Stimulated activated CD4-positive, alpha-beta T cell treated with anti-CD3 and anti-CD28 coated beads, Interleukin-15, amount 100 ng/mL, for 1 hour (primary cell): ENCODE data around the gene PLPPR3.

Experiments used
- DNase-seq, 2 donors: peaks; one replicate each; pipeline ENCODE4 v3.0.0-alpha.2; 2020; ENCODE audit warnings: low read depth in 1 of 2, low spot score in 1 of 2

Gene PLPPR3

DNA sequence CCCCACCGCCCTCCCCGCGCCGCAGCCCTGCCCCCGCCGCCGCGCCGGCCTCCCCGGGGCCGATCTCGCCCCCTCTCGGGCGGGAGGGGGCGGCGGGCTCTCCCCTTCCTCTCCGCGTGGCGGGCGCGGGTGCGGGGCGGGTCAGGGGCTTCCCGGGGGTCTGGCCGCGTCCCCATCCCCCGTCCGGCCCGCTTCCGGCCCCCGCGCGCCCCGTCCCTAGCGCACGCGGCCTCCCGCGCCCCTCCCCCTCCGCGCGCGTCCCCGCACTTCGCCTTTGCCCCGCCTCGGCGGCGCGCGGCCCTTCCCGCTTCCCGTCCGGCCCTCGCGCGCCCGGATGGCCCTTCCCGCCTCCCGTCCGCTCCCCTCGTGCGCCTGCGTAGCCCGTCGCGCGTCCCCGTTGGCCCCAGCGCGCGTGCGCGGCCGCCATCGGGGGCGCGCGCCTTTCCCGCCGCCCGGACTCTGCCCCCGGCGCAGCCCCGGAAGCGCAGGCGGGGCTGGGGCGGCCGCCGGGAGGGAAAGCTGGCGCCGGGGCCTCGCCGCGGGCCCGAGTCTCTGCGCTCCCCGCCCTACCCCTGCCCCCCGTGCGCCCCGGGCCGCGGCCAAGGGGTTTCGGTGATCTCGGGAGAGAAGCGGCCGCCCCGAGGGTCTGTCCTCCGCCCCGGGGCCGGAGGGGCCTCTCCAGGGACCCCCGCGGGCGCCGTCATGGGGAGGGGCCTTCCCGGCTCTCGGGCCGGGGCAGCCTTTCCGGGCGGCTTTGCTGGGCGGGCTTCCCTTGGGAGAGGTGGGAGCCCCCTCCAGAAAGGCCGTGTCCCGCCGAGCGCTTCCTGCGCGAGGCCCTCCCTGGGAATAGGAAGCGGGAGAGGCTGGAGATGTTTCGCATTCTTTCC lies 24.0 kb downstream of the PLPPR3 start:
- DNase-seq = peak; percentile 77 to 81

DNA sequence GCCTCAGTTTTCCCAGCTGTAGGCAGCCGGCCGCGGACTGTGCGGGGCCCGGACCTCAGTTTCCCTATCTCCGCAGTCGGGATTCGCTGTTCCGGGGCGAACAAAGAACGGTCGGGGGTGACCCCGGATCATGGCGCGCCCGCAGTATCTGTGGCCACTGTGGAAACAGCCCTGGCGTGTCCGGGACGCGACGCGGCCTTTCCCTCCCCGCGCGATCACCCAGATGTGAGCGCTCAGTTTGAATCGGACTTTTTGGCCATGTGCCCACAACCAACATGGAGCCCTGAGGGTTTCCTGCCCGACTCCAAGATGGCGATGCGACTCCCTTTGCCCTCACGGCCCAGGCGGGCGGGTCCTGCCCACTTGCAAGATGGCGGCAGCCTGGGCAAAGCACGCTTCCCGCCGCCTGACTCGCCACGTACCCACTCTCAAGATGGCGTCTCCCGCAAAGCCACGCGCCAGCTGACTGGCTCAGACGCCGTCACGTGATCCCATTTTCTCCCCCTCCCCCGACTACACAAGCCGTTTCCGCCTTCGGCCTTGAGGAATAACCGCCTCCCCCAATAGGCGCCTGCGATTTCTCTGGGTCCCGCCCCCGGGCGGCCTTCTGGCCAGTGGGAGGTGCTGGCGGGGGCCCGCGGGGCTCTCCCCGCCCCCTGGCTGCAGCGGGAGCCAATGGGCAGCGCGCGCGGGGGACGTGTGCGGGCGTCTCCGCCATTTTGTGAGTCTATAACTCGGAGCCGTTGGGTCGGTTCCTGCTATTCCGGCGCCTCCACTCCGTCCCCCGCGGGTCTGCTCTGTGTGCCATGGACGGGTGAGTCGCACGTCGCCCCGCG lies 24.8 kb downstream of the PLPPR3 start, which contains the start of gene PTBP1:
TSS of gene PTBP1 (plus strand) at position 761 of the 836 bp plus-strand sequence. CDS start at position 807, 46 bp downstream.
- peak; percentile 96 to 99 for DNase-seq

DNA sequence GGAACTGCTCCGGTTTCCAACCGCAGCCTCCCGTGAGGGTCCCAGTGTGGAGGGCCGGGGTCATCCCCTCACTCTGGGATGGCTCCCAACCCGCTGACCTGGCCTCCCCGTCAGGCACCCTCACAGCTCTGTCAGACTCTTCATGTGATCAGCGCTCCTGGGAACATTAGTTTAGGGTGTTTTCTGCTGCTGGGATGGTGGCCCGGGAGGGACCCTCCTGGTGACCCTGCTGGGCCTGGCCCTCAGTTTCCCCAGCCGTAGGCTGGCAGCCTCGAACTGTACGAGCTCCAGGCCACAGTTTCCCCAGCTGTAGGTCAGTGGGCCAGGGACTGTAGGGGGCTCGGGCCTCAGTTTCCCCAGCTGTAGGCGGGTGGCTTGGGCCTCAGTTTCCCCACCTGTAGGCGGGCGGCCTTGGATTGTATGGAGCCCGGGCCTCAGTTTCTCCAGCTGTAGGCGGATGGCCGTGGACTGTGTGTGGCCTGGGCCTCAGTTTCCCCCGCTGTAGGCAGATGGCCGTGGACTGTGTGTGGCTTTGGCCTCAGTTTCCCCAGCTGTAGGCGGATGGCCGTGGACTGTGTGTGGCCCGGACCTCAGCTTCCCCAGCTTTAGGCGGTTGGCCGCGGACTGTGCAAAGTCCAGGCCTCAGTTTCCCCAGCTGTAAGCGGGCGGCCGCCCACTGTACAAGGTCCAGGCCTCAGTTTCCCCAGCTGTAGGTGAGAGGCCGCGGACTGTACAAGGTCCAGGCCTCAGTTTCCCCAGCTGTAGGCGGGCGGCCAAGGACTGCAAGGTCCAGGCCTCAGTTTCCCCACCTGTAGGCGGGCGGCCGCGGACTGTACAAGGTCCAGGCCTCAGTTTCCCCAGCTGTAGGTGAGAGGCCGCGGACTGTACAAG lies 25.8 kb downstream of the PLPPR3 start:
- no peak for DNase-seq

DNA sequence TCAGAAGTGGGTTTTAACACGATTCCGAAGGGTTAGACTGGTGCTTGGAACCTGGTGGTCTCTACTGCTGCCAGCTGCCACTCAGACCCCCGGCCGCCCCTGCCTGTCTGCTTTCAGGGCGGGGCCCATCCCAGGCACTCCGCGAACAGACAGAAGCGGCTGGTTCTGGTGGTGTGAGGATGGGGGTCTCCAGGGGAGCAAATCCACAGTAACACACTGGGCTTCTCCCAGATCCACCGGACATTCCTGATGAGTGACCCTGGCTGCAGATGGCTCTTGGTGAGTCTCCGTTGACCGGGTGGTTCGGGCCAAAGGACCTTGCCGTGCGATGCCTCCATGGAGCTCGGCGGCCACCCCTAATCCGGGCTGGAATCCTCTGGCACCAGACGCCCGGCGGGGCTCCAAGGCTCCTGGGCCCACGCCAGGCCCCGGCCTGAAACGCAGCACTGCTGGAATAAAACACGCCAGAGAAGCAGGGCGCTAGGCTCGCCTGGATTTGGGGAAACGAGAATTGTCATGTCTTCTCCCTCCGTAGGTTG lies 26.6 kb downstream of the PLPPR3 start:
- no peak for DNase-seq

DNA sequence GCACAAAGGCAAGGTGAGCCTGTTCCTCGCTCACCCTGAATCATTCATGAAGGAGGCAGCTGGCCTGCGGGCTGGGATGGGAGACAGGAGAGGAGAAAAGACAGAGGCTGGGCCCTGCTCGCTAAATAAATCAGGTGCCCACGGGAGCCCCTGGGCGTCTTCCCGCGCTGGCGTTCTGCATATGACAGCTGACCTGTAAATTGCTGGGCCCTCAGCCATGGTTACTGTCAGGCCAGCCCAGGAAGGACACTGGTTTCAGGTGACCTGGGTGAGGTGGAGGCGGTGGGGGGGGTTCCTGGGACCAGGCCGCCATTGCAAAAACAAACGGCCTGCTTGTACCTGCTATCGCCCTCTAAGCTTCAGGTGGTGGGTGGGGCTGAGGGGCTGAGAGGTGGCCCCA lies 27.9 kb downstream of the PLPPR3 start:
- DNase-seq = no peak

DNA sequence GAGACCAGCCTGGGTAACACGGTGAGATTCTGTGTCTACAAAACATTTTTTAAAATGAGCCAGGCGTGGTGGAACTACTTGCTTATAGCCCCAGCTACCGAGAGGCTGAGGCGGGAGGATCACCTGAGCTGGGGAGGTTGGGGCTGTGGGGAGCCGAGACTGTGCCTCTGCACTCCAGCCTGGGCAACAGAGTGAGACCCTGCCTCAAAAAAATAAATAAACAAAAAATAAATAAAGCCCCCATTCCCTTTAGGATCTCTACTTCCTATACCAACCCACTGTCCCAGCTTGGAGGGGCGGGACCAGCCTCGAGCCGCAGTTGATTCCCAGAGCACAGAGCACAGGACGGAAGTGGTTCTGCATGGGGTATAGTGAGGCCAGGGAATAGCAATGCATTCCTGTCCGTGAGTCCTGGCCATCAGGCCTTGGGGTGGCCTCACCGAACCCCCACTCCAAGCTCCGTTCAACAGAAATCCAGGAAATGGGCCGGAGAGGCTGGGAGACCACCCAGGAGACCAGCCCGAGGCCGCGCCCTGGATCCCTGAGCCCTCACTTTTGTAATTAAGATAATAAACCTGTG lies 29.4 kb downstream of the PLPPR3 start:
- DNase-seq = no peak

DNA sequence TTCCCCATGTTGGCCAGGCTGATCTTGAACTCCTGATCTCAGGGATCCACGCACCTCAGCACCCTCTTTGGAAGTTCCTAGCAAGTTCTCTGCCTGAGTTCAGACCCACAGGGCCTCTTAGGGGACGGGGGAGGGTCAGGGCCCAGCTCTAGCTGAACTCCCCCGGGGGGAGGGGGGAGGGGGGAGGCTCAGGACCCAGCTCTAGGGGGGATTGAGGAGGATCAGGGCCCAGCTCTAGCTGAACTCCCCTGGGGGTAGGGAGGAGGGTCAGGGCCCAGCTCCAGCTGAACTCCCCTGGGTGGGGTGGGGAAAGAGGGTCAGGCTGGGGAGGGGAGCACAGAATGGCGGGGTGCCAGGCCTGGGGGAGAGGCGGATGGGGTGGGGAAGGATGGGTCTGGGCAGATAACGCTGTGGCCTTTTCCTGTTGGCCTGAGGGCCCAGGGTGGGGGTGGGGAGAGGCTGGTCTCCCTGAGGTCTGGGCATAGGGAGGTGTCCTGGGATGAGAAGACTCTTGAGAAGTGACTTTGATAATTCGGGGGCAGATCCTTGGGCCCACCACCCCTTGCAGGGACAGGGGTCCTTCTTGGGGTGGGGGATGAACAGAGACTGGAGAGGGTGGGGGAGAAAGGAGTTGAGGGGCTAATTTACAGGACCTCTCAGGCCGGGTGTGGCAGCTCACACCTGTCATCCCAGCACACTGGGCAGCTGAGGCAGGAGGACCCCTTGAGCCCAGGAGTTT lies 30.0 kb downstream of the PLPPR3 start:
- no peak for DNase-seq

DNA sequence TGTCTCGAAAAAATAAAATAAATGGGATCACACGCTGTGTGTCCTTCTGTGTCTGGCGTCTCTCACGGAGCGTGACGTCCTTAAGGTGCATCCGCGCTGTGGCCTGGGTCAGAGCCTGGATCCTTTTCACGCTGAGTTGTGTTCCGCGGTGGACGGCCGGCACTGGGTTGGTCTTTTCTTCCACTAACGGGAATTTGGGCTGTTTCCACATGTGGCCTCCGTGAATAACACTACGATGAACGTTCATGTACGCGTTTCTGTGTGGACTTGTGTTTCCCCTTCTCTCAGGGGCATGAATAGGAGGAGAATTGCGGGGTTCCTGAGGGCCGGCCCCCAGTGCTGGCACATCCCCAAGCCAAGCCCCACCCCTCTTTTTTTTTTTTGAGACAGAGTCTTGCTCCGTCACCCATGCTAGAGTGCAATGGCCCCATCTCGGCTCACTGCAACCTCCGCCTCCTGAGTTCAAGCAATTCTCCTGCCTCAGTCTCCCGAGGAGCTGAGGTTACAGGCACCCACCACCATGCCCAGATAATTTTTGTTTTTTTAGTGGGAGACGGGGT lies 30.7 kb downstream of the PLPPR3 start:
- DNase-seq = no peak

DNA sequence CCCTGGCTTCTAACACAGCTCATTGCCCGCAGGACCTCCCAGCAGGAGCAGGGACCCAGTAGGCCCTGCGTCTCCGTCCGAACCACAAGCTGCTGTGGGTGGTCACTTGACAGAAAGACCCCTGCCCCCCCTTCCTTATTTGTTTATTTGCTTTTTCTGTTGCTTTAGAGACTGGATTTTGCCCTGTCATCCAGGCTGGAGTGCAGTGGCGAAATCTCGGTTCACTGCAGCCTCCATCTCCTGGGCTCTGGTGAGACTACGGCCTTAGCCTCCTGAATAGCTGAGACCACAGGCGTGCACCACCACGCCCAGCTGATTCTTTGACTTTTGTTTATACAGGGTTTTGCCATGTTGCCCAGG lies 32.1 kb downstream of the PLPPR3 start:
- no peak for DNase-seq

DNA sequence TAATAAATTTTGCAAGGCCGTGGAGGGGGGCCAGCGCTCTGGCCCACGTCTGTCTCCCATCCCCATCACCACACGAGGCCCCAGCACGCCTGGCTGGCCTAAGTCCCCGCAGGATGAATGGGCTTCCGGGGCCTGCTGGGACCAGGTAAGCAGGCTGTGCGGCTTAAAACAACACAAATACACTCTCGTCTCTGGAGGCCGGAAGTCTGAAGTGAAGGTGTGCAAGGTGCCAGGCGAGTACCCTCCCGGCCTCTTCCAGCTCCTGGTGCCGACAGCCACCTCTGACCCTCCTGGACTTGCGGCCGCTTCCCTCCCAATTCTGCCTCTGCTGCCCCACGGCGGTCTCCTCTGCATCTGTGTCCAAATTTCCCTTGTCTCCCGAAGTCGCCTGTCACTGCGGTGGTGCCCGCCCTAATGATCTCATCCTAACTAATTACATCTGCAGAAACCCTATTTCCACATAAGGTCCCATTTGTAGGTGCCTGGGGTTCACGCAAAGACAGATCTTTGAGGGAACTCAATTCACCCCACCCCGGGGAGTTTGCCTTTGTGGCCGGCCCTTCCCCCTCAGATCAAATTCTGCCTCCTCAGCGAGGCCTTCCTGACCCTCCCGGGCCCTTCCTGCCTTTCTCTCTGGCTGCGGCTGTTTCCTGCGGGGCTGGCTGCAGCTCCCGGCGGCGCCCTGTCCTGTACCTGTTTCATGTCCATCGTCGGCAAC lies 32.6 kb downstream of the PLPPR3 start:
- no peak for DNase-seq

DNA sequence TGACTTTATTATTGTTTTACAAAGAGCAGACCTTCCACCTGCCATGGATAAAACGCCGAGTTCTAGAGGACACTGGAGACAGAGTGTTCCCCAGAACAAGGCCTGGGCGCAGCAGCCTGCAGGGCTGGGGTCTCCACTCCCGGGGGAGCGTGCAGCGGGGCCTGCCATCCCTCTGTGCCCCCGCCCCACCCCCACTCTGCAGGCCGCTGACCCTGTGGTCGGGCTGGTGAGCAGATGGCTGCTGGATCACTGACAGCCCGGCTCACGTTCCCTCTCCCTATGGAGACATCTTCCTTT lies 33.1 kb downstream of the PLPPR3 start:
- DNase-seq = no peak

DNA sequence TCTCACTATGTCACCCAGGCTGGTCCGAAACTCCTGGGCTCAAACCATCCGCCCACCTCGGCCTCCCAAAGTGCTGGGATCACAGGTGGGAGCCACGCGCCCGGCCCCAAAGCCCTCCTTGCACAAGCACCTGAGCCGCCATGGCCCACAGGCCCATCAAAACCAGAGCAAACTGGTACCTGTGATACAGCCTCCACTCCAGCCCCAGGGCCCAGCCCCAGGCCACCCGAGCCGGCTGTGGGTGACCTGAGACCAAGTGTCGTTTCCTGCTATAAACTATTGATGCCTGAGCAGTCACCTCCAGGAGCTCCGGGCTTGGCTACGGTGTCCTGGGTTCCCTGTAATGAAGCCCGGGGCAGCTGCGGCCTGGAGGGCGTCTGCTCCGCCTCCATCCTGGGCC lies 34.2 kb downstream of the PLPPR3 start:
- DNase-seq = no peak

DNA sequence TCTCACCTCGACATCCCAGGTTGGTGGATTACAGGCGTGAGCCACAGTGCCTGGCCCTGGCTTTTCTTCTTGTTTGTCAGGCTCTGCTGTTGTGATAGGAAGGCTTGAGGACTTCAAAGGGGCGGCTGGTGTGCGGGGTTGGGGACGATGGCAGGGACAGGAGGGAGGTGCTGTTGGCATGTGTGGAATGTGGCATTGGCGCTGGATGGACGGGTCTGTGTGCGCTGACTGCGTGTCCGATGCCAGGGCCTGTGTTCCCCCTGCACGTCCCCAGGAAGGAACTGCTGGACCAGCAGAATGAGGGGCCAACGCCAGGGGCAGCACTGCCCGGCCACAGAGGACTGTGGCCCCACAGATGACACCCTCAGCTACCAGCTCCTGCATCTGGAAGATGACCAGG lies 37.2 kb downstream of the PLPPR3 start:
- DNase-seq = no peak

DNA sequence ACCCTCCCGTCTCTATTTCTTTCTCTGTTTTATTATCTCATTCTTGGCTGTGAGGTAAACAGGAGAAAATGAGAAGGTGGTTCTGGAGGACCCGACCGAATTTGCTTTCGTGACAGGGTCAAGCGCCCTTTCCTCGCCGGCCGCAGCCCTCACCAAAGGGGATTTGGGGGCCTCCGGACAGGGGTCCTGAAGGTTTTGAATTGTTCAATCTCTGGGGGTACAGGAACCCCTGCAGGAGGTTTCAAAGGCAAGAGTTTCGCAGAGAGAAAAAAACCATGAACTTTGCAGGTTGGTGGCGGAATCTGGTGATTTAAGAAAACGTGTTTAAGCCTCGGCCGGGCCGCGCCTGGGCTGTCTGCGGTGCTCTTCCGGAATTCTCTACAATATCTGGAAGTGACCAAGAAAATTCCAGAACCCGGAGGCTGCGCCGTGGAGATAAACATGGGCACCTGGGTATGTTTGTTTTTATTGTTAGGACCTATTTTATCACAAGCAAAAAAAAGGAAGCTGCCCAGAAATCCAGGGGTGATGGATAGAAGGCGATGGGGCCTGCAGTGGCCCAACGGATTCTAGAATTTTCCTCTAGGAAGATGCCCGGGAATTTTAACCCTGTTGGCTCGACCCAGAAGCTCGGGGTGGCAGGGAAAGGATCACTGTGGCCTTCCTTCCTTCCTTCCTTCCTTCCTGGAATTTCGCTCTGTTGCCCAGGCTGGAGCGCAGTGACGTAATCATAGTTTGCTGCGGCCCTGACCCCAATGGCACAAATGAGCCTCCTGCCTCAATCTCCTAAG lies 38.7 kb downstream of the PLPPR3 start:
- no peak for DNase-seq

DNA sequence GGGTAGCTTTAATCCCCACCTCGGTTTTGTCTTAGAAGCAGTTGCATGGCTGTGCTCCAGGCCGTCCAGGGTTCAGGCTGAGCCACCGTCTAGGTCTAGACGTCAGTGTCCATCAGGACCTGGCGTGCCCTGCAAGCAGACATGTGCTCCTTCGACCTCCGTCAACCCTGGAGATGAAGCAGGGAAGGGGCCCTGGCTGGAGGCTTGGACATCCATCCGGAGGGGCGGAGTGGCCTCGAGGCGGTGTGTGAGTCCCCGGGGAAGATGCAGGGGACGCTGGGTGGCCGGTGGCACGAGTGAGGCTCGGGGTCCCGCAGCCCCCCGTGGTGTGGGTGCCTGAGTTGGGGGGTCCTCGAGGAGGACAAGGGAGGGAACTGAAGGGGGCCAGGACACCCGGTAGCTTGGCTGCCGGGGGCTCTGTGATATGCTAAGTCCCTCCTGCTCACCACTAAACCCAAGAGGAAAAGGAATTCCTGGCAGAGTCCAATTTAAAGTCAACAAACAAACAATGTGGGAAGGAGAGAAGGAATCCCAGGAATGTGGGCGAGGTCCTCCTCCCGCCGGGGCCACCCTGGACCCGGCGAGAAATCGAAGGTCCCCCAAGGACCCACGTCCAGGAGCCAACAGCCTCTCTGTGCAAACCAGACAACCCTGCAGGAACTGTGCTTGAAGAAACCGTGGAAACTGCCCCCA lies 39.4 kb downstream of the PLPPR3 start:
- no peak for DNase-seq

DNA sequence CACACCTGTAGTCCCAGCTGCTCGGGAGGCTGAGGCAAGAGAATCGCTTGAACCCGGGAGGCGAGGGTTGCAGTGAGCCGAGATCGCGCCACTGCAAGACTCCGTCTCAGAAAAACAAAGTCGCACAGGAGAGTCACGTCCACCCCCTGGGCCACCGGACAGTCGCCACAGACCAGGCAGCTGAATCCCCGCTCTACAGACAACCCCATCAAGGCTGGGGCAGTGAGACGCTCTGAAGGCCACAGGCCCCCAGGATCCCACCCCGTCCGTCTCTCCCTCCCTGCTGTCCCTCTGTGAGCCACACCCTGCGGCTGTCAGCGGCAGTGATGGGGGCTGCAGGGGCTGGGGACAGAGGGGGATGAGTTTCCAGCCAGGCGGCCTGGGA lies 40.0 kb downstream of the PLPPR3 start:
- no peak for DNase-seq

DNA sequence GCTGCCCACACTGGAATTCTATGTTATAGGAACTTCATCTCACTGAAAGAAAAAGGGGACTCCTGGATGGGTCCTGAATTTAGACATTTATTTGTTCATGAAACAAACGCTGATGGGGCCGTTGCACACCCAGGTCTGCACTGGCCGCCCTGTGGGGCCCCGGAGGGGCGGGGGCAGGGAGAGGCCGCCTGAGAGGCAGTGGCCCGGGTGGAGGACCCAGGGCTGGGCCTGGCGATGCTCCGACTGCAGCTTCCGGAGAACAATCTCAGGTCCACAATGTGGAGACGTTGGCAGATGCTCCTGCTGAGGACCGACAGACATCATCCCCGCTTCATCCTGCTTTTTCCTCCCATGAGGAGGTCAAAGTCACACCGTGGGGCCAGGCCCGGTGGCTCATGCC lies 40.8 kb downstream of the PLPPR3 start:
- DNase-seq = no peak
